Skin of body (tissue), 2 donors: ENCODE results near the gene SIRT7. TPM values are rescaled to one million over a fixed set of nuclear protein-coding genes. Genes with fewer than 3 reads are reported as not detected.
A peak's percentile ranks its signal among the peaks of the same experiment; 100 is the strongest.
"Not testable (repeated sequence)": the region's sequence is repeated elsewhere in the genome, so short reads cannot be mapped to it uniquely, and the experiment has no call there.

Source experiments
- DNase-seq: peaks from one replicate; lab custom pipeline; 2025; lab: John Stamatoyannopoulos, UW
- total RNA-seq: library from RNA; depleted of rRNA; stranded (reverse); fragments of >200 nt; gene quantifications from one replicate; pipeline ENCODE4 v1.2.3, GENCODE V29; 2014

The SIRT7 gene
- total RNA-seq, 1 donor from 2014 or later: 12.6 TPM

DNA sequence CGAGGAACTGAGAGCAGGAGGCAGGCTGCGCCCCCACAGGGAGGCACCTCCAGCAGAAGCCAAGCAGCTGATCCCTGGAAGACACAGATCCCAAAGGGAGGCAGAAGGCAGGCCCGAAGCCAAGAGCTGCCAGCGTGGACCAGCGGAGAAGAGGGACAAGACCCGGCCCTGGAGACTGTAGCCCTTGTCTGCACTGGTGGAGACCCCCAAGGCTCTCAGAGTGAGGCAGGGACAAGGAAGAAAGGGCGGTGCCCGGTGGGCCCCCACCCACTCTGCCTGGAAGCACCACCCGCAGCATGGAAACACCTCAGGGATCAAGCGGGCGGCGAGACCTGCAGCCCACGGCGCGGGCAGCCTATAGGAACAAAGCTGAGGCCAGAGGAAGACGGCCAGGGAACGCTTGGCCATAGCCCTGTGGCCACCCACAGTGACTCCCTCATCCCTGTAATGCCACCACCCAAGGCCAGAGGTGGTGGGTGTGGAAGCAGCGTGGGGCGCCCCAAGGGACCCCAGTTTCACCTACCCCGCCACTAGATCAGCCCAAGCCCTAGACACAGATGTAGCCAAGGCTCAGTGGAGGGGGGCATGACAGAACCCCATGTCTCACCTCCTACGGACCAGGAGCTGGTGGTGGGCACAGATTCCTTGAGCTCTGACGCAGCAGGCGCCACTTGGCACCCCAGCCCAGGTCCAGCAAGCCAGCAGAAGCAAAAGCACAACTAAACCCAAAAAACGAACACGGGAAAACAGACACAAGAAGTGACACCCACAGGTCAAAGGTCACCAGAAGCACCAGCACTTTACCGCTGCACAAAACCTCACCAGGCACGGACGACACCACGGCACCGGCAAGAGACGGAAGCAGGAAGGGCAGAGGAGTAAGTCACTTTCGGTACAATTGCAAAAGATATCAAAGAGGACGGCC, 2.9 kb upstream of the SIRT7 start:
- DNase-seq: no peak

DNA sequence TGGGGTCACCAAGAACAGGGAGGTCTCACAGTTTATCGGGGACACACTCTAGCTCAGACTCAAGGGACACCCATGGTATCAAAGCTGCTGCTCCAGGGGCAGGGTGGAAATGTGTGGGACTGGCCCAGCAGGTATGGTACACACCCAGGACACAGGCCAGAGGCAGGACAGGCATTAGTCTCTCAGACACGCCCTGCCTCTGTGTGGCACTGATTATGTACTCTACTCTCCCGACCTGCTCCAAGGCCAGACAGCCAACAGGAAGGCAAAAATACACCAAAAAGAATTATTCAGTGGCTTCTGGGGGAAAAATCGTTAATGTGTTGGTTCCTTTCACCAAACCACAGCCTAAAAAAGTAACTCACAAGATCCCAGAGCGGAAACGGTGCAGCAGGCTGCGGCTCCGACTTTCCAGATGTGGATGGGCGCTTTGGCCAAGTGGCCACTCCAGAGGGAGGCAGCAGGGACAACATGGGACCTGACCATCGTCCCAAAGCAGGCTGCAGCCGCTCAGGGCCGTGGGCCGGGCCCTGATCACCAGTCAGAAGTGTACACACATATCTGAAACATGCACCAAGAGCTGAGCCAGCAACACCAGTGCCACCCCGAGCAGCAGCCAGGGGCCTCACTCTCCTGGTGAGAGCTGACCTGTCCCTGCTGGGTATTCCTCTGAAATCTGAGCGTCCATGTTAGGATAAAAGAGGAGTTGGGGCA, 1.0 kb upstream of the SIRT7 start:
- no peak for DNase-seq

DNA sequence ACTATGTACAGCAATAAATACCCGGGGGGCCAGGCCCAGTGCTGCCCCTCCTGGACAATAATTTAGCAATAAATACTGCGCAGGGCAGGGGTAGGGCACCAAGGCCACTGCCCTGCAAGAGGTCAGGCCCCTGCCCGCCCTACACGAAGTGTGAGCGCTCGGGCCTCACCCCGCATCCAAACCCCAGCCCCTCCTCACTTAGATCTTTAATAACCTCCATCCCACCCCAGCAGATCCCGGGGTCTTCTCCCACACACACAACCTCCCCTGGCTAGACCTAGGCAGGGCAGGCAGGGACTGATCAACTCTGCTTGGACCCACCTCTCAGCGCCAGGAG, 325 bp upstream of the SIRT7 start:
- not testable (repeated sequence) for DNase-seq

DNA sequence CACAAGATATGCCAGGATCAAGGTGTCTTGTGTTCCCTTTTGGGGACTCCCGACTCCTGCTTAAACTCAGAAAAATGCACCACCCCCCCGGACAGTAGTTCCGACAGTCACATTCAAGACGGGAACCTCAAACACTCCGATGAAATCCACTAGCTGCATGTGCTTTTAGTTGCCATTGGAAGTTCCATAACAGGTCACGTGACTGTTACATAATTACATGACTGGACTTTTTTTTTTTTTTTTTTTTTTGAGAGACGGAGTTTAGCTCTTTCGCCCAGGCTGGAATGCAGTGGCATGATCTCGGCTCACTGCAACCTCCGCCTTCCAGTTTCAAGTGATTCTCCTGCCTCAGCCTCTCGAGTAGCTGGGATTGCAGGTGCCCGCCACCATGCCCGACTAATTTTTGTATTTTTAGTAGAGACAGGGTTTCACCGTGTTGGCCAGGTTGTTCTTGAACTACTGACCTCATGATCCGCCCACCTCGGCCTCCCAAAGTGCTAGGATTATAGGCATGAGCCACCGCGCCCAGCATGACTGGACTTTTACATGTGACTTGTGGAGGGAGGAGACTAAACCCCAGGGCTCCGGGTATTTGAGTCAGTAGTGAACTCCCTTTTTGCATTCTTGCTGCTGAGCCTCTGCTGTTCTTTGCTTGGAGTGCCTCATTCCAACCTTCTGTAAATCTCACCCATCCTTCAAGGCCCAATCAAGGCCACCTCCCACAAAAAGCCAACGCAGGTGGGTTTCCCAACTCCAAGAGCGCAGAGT, 1.6 kb downstream of the SIRT7 start:
- no peak for DNase-seq

DNA sequence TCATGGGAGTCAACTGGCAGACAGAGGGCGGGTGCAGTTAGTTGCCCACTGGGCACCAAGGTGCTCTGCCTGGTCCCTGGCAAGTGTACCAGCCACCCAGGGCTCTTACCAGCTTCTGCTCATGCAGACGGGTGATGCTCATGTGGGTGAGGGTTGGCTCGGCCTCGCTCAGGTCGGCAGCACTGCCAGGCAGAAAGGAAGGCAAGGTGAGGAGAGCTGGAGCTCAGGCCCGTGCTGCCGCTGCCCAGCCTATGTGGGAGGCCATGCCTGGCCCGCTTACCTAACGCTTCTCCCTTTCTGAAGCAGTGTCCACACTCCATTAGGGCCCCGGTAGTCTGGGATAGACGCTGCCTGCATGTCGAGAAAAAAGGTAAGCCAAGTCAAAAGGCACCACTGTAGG, 2.6 kb downstream of the SIRT7 start:
- no peak for DNase-seq

DNA sequence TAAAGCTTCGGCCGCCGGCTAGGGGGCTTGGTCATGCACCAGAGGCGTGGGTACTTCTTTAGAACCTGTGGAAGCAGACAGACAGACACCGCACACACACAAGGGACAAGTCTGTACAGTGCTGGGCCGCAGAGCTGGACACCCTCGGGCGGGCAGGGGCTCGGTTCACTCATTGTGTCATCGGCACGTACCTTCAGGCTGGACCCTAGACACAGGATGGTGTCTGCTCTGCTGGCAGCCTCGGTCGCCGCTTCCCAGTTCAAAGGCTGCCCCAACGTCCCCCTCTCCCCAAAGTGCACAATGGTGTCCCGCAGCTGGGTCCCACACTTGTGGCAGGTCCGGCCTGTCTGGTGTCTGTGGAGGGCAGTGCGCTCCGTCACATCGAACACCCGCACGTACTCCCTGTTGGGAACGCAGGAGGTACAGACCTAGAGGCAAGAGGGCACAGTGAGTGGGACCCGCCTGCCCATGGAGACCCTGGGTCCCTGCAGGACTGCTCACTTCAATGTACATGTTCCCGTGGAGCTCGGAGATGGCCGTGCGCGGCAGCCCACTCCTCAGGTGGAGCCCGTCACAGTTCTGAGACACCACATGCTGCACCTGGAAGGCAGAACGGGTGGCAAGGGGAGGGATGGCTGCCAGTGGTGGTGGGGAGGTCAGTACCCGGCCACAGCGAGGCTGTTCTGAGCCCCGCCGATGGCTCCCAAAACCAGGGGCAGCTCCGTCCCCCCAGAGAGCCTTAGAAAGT, 3.7 kb downstream of the SIRT7 start:
- DNase-seq: no peak

DNA sequence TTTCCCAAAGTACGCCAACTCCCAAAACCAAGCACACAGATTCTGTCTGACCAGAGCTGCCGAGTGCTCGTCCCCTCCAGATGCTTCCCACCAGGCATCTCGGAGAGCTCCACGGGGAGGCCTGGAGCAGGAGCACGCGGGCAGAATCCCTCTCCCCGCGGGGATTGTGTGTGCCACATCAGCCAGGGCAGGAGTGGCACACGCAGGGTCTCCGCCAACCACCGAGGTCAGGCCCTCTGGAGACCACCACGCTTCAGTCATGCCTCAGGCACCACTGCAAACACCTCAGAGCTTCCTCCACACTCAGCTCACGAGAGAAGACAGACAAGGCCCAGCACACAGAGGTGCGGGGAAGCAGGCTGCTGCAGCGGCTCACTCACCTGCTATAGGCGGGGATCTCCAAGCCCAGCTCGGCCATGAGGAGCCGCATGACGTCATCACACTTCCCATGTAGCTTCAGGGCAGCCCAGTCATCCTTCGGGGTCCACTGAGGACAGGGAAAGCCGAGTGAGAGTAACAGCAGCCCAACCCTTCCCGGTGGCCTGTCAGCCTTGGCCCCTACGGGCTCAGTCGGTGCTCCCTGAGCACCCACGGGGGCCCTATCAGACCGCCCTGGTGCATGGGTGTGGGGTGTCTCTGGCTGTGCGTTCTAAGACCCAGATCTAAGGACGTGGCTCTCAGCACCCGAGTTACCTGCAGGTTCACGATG, 4.4 kb downstream of the SIRT7 start:
- no peak for DNase-seq

DNA sequence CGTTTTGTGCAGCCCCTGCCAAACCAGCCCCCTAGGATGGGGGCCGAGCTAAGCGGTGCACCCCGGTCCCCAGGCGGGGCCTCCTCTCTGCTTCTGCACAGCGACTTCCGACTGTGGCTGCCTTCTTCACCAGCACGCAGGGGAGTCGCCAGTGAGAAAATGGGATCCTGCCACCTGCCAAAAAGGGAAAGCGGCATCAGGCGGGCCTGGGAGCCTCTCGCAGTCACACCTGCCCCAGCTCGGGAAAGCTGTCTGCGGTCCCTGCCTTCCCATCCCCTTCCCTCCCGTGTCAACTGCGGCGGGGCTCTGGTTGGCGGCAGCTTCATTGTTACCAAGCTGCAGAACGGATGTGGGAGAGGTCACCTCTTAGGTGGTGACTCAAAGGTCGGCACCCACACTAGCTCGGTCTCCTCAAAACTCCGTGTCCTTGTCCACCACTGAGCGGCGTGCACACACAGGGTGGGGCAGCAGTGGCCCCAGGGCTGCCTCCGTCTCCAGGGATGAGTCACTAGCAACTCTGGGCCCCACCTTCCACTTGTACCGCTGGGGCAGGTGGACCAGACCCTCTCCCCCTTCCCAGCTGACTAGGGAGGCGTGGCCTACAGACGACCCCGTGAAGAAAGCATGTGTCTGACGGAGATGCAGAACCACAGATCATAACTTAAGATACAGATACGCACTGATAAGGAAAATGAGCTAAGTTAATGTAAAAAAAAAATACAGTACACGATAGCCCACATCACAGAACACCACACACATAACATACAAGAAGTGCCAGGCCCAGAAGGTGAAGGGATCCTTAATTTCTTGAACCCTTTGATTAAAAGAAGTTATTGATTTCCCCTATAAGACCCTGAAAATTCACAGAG, 5.3 kb downstream of the SIRT7 start:
- no peak for DNase-seq

DNA sequence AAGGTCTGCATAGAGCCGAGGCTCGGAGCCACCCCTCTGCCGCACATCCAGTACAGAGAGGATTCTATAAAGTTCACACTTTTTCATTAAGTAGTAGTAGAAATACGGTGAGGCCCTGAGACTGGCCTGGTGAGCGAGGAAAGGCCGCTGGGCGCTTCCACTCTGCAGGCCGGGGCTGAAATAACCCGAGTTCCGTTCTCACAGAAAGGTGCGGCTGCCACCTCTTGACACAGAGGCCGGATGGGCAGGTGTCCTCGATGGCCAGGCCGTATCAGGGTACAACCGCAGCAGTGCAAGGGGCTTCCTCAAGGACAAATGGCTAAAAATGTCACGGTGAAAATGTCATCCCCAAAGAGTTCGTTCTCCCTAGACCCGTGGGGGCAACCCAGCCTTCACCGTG, 6.0 kb downstream of the SIRT7 start:
- no peak for DNase-seq

DNA sequence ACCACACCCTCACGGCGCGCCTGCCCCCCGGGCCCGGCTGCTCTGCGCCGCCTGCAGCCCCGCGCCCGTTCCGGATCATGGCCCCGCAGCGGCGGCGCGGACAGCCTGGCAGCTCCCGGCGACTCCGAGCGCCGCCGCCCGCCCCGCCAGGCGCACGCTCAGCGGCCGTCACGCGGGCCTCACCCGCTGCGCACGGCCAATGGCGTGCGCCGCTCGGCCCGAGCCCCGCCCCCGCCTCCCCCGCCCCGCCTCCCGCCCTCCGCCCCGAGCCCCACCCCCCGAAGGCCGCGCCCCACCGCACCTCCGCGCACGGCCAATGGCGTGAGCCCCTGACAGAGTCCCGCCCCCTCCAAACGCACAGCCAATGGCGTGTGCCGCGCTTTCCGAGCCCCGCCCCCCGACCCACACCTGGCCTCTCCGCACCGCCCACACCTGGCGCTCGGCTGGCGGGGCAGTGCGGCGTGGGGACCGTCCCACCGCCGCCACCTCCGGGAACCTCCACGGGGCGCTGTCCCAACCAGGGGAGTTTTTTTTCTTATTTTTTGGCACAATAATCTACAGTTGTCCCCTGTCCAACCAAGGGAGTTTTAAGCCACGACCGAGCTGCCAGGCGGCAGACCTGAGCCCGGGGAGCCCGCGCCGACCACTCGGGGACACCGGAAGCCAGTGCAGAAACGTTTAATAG, 6.6 kb downstream of the SIRT7 start, which contains the start of gene PCYT2:
Gene PCYT2 (minus strand): TSS at position 123 of the 685 bp plus-strand sequence. CDS start 44 bp downstream, at position 79.
- DNase-seq: peak; percentile 67

DNA sequence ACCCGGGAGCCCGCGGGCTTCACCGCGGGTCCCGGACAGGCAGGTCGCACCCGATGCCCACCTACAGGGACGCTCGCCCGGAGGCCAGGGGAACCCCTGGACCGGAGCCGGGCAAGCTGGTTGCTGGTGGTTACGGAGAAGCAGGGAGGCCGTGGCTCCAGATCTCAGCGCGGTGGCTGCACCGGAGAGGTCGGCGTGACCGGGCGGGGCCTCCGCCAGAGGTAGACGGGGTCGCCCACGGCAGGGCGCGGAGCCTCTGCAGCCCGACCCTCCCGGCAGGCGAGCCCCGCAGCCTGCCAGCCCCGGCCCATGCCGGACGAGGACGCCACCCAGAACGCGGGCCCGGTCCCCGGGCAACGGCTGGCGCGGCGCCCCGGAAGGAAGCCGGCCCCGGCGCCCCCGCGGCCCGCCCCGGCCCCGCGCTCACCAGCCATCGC, 7.1 kb downstream of the SIRT7 start:
- no peak for DNase-seq

DNA sequence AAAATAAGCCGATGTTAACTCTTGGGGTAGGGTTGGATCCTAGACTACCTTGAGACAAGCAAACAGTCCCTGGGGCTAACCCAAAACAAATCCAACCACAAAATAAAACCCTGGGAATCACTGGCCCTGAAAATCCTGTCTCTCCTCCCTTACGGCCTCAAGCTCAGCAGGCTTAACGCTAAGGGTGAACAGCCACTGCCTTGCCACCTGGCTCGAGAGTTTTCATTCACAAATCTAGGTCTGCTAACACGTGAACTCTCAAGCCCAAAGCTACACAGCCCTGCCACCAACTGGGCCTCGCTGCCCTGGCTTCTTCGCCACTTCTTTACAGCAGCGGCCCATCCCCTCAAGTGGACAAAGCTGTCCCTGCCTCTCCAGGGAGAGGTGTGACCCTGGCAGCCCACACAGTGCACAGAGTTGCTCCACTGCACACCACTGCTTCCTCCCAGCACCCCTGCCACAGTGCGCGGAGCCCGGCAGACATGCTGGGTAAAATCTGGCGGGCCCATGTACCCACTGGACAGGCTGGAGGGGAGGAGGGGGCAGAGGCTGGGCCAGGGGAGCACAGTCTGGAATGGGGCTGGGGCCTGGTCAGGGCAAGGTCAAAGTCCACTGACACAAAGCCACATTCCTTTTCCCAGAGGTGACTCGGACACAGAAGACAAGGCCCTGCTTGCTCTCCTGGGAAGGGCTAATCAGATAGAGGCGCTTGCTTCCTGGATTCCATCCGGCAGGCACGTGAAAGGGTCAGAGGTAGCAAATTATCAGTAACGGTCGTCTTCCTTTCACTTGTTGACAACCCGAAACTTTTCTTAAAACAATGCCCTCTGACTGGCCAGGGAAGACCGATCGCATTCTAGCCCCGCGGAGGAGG, 7.8 kb downstream of the SIRT7 start:
- no peak for DNase-seq

DNA sequence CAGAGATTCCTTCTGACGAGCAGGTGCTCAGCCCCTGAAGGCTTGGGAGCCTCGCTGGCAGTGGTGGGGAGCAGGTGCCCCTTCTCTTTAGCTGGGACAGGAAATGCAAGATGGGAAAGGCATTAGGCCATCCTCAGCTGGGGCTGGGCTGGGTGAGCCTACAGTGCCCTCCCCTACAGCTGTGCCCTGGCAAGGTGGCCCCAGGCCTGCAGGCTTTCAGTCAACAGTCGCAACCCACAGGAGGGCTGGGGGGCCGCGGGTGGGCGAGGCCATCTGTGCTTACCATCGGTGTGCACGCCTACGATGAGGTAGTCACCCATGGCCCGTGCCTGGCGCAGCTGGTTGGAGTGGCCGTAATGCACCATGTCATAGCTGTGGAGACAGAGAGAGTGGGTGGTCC, 8.7 kb downstream of the SIRT7 start:
- DNase-seq: no peak

DNA sequence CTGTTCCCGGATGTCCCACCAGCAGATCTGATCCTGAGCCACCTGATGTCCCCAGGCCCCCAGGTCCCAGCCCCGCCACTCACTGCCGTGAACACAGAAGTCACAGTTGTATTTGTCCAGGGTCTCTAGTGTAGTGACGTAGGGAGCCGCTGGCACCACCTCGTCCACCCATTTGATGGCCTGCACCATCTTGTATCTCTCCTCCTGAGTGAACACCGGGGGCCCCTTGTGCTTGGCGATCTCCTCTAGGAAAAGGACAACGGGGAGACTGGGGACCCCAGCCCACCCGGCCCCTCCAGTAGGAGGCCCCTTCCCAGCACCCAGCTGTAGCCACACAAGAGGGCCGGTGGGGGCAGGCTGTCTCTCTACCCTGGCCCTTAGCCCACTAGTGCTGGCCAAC, 9.2 kb downstream of the SIRT7 start:
- no peak for DNase-seq

DNA sequence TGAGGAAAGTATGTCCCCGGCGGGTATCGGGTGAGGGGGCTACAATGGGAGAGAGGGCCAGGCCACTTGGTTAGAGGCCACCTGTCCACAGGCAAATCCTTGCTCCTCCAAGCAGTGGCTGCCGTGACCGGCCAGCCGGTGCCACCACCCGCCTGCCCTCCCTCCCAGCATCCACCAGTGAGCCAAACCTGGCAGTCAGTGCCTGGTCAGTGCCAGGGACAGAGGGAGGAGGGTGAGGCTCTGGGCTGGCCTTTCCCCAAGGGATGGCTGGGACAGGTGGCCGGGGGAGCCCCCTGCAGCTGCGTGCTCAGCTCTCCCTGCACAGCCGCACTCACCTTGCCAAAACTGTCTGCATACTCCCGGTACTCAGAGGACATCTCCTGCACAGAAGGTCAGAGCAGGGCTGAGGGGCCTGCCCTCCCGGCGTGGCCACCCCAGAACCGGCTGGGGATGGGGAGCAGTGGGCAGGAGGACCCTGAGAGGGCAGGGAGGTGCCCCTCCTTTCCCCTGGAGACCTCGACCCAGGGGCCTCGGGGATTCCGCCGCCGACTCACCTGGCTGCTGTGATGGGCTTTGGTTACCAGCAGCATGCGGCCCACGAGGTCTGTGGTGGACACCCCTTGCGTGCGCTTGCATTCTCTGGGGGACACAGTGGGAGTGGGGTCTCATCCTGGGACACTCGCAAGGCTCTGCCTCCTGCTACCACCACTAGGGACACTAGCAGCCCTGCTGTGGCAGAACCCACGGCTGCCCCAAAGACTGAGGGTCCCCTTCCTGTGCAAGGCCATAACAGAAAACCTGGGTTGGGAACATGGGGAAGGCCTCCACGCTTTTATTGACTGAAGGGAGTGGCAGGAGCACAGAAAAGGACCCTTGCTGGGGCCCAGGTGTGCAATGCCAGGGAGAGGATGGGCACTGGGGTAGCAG, 10.5 kb downstream of the SIRT7 start:
- DNase-seq: no peak

DNA sequence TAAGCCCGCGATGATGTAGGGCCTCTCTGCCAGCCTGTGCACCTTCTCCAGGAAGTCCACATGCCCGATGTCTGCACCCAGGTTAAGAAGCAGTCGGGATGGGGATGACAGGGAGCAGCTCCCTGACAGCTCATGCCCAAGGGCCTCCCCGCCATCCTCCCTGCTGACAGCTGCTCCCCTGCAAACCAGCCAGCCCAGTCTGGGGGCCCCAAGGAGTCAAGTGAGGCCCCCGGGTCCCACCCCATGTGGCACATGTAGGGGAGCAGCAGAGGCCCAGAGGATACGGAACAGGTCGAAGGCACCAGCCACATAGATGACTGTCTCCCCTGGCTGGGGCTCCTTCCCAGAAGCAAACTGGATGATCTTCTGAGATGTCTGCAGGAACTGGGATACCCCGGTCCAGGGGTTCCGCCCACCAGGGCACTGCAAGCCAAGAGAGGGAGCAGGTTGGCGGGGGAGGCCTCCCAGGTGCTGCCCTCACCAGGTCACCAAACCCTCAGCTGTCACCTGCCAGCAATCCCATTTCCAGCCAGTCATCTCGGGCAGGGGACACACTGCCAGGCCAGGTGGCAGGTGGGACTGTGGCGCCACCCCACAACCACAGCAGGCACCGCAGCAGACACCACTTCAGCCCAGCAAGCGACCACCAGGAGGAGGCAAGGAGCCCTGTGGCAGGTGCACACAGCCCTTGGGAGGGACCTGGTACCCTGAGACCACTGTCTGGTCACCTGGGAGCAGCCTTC, 11.3 kb downstream of the SIRT7 start:
- no peak for DNase-seq
